Measurements from ENCODE around the gene CHTF8.

CHTF8 gene

DNA sequence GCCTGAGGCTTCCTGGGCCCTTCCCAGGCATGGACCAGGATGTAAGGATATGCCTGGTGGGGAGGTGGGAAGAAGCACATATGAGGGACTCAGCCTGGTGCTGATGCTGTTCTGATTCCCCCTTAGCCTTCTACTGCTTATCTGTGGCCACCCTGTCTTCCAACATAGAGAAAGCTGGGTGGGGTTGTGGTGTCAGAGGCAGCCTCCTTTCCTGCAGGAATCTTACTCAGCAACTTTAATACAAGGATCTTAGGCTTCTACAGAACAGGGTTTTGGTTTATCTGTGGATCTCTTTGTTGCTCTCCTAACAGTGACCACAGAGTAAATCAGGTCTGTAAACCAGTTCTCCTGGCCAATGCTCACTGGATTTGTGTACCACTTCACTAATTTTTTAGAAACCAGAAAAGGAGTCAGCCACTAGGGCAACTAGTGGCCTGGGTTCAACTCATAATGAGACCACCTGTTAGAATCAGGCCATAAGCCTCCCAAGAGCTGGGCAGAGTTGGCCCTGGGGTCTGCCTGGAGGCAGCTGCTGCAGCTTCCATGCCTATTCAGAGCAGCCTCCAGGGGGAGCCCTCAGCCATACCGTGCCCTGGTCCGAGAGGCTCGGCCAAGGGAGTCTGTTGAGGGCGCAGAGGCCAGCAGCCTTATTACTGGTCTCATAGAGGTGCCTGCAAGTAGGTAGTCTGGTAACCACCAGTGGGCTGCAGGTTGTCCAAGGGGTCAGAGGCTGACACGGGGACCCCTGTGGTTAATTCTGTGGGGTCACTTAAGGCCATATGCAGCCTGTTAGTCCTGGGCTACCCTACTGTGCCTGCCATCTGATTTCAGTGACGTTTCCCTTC lies 19.9 kb downstream of the CHTF8 start:
- peak; percentile 81 for DNase-seq (ENCODE audit: low read depth, low spot score)

DNA sequence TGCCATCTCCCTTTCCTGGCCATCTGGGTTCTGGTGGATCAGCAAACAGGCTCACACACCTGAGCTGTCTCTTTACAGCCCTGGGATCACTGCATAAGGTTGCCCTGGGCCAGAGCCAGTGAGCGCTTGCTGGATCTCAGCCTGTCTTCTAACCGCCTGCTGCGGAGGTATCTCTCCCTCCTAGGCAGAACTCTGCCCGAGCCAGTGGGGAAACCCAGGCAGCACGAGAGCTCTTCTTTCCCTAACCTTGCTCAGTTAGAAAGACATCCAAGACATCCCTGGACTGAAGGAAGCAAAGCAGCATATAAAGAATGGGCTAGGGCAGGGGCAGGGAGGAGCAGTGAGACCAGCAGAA lies 20.5 kb downstream of the CHTF8 start:
- no peak for DNase-seq (ENCODE audit: low read depth, low spot score)

DNA sequence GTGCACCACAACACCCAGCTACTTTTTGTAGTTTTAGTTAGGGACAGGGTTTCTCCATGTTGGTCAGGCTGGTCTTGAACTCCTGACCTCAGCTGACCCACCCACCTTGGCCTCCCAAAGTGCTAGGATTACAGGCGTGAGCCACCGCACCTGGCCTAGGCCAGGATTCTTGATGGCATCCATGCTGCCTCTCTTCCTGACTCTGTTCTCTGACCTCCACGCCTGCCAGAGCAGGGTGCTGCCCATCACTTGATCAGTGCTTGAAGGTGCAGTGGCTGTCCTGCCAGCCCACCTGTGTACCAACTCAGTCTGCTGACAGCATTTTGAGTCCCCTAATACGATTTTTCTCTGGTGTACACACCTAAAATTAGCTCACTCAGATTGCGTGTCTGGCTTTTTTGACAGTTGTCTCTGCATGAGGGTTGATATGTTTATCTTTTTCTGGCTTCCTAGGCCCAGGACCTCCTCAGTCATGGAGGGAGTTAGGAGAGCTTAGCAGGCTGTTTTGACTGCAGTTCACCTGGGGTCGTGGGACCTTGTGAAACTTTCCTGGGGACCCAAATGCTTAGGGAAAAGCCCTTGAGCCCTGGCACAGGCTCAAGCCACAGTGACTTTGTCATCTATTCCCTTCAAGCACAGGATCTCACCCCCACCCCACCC lies 21.0 kb downstream of the CHTF8 start:
- DNase-seq (ENCODE audit: low read depth, low spot score): no peak

- no peak for DNase-seq (ENCODE audit: low read depth, low spot score)
Observed at GRCh38 chr16:69110406-69110805, 22.0 kb downstream of the CHTF8 start.

- no peak for DNase-seq (ENCODE audit: low read depth, low spot score)
Observed at GRCh38 chr16:69109486-69110270, 22.7 kb downstream of the CHTF8 start.

DNA sequence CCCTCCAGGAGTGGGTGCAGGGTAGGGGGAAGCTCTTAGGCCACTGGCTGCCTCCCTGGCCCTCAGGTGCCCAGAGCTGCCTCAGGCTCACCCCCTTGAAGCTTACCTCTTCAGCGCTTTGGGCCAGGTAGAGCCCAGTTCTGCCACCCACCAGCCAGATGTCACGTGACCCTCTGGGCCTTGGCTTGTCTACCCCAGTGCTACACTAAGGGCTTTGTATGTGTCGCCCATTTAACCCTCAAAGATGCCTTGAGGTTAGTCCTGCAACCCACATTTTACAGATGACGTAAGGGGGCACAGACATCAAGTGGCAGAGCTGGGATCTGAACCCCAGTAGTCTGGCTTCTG lies 23.5 kb downstream of the CHTF8 start:
- DNase-seq (ENCODE audit: low read depth, low spot score): no peak

DNA sequence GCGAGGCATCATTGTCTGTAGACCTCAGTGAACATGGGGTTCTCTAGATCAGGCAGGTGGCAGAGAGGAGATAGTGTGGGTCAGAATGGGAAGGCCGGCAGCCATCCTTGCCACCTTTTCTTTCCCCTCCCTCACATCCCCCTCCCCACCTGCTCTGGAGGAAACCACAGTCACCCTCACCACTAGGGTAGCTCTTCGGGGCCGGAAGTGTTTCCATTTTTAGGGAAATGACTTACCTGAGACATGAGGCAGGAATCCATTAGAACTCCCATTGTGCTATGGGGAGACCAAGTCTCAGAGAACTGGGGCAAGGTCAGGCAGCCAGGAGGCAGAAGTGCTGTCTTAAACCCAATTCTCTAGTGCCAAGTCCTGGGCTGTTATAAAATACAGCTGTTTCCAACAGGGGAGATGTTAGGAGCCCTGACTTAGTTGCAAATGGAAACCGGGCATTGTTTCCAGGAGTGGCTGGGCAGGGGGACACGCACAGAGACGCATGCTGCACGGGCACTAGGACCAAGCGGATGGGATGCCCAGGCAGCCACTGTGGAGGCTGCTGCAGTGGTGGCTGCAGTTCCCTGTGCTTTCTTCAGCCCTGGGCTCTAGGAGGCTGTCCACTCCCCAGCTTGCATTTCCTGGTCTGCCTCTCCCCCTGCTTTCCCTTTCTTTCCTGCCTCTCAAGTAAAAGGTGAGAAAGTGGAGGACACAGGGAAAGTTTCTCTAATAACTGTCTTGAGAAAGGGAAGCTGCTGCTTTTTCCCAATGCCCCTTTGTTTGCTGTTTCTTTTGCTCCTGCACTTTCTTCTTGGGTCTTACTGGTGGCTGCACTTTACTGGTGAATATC lies 24.1 kb downstream of the CHTF8 start:
- peak; percentile 51 for DNase-seq (ENCODE audit: low read depth, low spot score)

GRCh38 chr16:69107316-69107962 lies 24.9 kb downstream of the CHTF8 start:
- peak; percentile 39 for DNase-seq (ENCODE audit: low read depth, low spot score)

DNA sequence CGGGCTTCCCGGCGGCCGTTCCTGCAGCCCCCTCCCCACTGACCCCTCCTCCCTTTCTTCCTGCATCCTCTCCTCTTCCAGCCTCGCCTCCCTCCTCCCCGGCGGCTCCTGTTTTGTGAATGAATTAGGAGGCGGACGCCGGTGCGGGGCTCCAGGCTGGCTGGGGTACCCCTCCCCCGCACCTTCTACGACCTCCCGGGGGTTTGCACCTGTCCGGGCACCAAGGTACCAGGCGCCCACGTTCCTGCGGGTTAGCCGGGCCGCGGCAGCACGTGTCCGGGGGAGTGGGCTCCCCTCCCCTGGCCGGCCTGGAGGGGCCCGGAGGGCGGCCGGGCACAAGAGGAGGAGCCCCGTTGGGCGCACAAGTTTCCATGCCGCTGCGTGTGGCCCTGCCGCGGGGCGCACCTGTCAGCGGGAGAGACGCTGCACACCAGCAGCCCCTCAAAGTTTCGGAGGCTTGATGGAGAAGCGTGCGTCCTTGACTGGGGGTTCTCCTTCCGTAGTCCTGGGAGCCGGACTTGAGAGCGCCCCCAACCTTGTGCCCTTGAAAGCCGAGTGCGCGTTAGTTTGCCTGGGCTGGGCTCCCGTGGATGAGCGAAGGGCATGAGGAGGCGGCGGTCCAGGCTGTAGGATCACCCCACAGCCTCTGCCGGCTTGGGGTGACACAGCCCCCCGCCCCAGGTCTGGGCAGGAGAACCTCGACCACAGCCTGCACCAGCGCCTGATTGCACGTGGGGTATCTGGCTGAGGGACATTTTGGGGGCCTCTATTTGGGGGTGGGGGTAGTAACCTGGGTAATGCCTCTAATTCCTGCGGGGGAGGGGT lies 25.7 kb downstream of the CHTF8 start:
- peak; percentile 51 for DNase-seq (ENCODE audit: low read depth, low spot score)

GRCh38 chr16:69105501-69106361 lies 26.7 kb downstream of the CHTF8 start, which contains the start of gene HAS3:
Gene HAS3, plus strand, starts transcription at chr16:69105653. Its CDS starts 3,743 bp downstream, at chr16:69109396.
- peak; percentile 83 for DNase-seq (ENCODE audit: low read depth, low spot score)

GRCh38 chr16:69100071-69100691 lies 32.2 kb downstream of the CHTF8 start:
- no peak for DNase-seq (ENCODE audit: low read depth, low spot score)

- no peak for DNase-seq (ENCODE audit: low read depth, low spot score)
Observed at GRCh38 chr16:69095193-69095592, 37.2 kb downstream of the CHTF8 start.

GRCh38 chr16:69094501-69094900 lies 37.9 kb downstream of the CHTF8 start:
- no peak for DNase-seq (ENCODE audit: low read depth, low spot score)

DNA sequence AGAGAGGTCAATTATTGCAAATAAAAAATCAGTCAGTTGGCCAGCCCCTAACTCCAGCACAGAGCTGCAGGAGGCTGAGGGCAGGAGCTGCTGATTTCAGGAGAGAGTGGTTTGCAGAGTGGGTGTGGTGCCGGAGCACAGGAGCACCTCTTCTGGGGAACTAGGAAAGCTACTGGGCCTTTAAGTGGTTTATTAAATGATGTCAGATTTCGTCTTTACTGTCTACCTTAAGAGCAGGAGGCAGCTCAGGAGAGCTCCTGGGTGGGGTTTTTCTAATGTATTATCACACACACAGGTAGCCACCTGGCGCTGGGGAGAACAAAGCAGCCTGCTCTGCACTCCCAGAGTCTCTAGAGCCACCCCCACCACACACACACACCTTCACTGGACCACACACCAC lies 38.4 kb downstream of the CHTF8 start:
- no peak for DNase-seq (ENCODE audit: low read depth, low spot score)

- peak; percentile 64 for DNase-seq (ENCODE audit: low read depth, low spot score)
Observed at GRCh38 chr16:69089091-69089910, 43.1 kb downstream of the CHTF8 start.

GRCh38 chr16:69088684-69089083 lies 43.7 kb downstream of the CHTF8 start:
- DNase-seq (ENCODE audit: low read depth, low spot score): no peak

- no peak for DNase-seq (ENCODE audit: low read depth, low spot score)
Observed at GRCh38 chr16:69087161-69087581, 45.2 kb downstream of the CHTF8 start.

All from ELF-1 (cell line).